ENCODE data around the gene TLE4. TPM values are rescaled to one million over a fixed set of nuclear protein-coding genes. Genes with fewer than 3 reads are reported as not detected.

Gene TLE4
- total and polyA plus RNA-seq, 12 donors: 11.8 to 70.5 (median 42.9) TPM

DNA sequence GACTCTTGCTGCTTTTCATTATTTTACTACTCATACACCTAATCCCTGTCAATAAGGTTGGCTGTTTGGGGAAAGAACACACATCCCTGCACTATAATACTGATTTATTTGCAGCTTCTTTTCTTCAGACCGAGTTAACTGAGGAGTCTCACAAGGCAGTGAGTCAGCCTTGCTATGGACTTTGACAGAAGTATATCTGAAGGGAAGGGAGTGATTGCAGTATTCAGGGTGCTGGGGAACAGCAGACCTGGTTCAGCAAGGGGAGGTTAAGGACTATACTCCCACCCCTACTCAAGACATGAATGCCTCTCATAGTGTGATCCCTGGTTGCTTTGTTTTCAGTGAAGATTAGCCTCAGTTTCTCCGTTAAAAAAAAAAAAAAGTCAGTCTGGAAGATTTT, 99.8 kb downstream of the TLE4 start:
- TF ChIP-seq POLR2A (IDR thresholded peaks at IDR 0.05) (no peak), CTCF (IDR thresholded peaks at IDR 0.05) (no peak)
- no peaks in the 10 kb centered on the region for H3K9me3 ChIP-seq (replicated peaks in 1 of 3)
- no peaks in the 10 kb centered on the region for H3K36me3 ChIP-seq (replicated peaks in 1 of 2)
- 67 to 83% (median 80%) methylated on average over 2 of the region's 2 CpGs for WGBS, 4 donors
- no peak overlapping the region for H3K27ac ChIP-seq
- intact Hi-C loops (cut with DNase I): no loop called here
- H3K4me3 ChIP-seq: no peak overlapping the region
- no peaks in the 10 kb centered on the region for H3K27me3 ChIP-seq
- no peaks in the 10 kb centered on the region for H3K4me1 ChIP-seq (replicated peaks in 1 of 2)
- DNase-seq: no peak

DNA sequence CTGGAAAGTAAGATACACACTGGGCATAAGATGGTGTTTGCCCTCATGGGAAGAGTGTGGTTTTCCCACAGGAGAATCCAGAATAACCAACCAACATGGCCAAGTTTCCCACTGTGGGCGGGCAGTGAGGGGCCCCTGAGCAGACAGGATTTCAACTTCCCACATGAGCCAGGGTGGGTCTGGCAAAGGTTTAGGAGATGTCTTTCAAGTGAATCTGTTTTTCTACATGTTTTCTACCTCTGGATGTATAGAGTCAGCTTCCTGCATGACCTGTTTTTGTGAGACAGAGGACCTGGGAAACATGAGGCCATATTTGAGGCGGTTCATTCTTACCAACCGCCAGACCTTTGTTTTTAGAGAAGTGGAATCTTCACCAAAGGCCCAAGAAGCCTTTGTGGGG, 100.5 kb downstream of the TLE4 start:
- Histone ChIP-seq H3K9me3 (replicated peaks in 1 of 3) (no peaks in the 10 kb centered on the region), H3K36me3 (replicated peaks in 1 of 2) (no peaks in the 10 kb centered on the region), H3K27me3 (no peaks in the 10 kb centered on the region), H3K4me1 (replicated peaks in 1 of 2) (no peaks in the 10 kb centered on the region), H3K4me3 (no peak overlapping the region), H3K27ac (no peak overlapping the region)
- no peak for DNase-seq
- WGBS, 4 donors: 77 to 96% (median 85%) methylated on average over 3 of the region's 3 CpGs
- TF ChIP-seq POLR2A (IDR thresholded peaks at IDR 0.05): no peak
- TF ChIP-seq CTCF (IDR thresholded peaks at IDR 0.05): no peak
- intact Hi-C loops (cut with DNase I): no loop called here

DNA sequence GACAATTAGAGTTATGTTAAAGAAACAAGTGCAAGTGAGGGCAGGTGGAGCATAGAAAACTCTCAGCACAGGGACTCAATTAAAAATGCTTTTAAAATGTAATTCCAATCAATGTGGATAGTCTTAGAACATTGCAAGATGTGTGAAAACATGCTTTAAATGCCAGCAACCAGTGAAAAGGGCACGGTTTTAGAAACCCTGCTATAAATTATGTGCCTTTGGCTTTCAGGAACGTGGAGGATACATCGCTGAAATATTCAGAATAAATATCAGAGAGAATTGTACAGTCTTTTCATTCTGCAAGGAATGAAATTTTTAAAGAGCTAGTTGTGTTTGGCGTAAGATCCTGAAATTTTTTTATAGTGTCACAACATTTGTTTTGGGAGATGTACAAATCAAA, 101.1 kb downstream of the TLE4 start:
- DNase-seq: no peak
- Histone ChIP-seq H3K27me3 (no peaks in the 10 kb centered on the region), H3K4me3 (no peak overlapping the region), H3K36me3 (replicated peaks in 1 of 2) (no peaks in the 10 kb centered on the region), H3K9me3 (replicated peaks in 1 of 3) (no peaks in the 10 kb centered on the region), H3K4me1 (replicated peaks in 1 of 2) (no peaks in the 10 kb centered on the region), H3K27ac (no peak overlapping the region)
- WGBS, 4 donors: 74 to 84% (median 75%) methylated on average over 4 of the region's 4 CpGs
- intact Hi-C loops (cut with DNase I): no loop called here
- TF ChIP-seq CTCF (IDR thresholded peaks at IDR 0.05): no peak
- TF ChIP-seq POLR2A (IDR thresholded peaks at IDR 0.05): no peak

DNA sequence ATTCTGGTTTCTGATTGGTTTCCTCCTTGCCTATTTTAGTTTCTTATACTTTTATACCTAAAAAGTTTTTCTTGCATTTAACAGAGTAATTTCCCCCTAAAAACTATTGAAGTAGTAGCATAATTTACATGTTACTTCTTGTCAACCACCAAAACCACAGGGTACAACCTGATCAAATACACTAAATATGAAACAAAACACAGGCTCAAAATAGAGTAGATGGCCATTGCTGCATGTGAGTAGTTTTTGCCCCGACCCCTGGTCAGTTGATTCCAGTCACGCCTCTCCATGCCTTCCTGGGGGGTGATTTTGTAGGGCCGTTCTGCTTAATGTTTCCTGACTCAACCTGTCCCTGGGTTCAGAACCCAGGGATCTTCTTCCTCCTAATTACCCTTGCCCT, 101.8 kb downstream of the TLE4 start:
- H3K4me3 ChIP-seq: no peak overlapping the region
- intact Hi-C loops (cut with DNase I): no loop called here
- no peaks in the 10 kb centered on the region for H3K27me3 ChIP-seq
- no peak for TF ChIP-seq POLR2A (IDR thresholded peaks at IDR 0.05)
- no peak for TF ChIP-seq CTCF (IDR thresholded peaks at IDR 0.05)
- whole genome bisulfite sequencing, 4 donors: 77 to 92% (median 85%) methylated on average over 3 of the region's 3 CpGs
- no peak for DNase-seq
- no peaks in the 10 kb centered on the region for H3K9me3 ChIP-seq (replicated peaks in 1 of 3)
- no peak overlapping the region for H3K27ac ChIP-seq
- H3K4me1 ChIP-seq (replicated peaks in 1 of 2): no peaks in the 10 kb centered on the region
- H3K36me3 ChIP-seq (replicated peaks in 1 of 2): no peaks in the 10 kb centered on the region
